PC-3 (cell line): ENCODE results near the gene DNAJC4.

Experiments
- CTCF ChIP-seq: fragments of 300-600 bp; sonication (generic); conservative IDR thresholded peaks from 2 replicates; pipeline ENCODE4 v1.5.1; 2017; ENCODE audit warnings: antibody characterized with exemption, low read depth, mild to moderate bottlenecking, low read length
- EZH2 ChIP-seq: fragments of 300-600 bp; sonication (generic); IDR thresholded peaks from one replicate; pipeline ENCODE4 v1.6.1; 2017; ENCODE audit warnings: antibody characterized with exemption, mild to moderate bottlenecking, low read length; ENCODE audit not compliant: unreplicated experiment

DNA sequence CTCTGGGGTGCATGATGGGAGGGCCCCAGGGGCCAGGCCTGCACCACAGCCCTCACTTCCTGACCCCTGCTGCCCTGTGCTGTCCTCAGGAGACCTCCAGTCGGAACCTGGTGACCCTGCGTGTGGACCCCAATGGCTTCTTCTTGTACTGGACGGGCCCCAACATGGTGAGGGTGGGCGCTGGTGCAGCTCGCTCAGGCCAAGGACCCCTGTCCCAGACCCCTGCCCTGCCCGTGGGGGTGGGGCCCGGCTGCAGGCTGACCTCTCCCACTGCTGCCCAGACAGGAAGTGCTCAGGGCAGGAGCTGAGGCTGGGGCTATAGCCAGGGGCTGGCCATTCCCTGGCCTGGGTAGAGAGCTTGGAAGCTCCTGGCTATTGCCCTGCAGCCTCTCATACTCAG is 24.0 kb downstream of the DNAJC4 start:
- TF ChIP-seq CTCF (no peak), EZH2 (no peak)
